COLO668 (cell line): ENCODE results near the gene UGT2B17.
"Not testable (repeated sequence)": the region's sequence is repeated elsewhere in the genome, so short reads cannot be mapped to it uniquely, and the experiment has no call there.

Experiments used
- DNase-seq: peaks from one replicate; lab custom pipeline; 2025; ENCODE audit not compliant: unreplicated experiment; lab: John Stamatoyannopoulos, UW

The UGT2B17 gene

GRCh38 chr4:68576272-68577125 is at the start of gene UGT2B17:
TSS of gene UGT2B17 (minus strand) at chr4:68576322. CDS start at chr4:68568484, 7,838 bp downstream.
- no peak for DNase-seq

GRCh38 chr4:68622731-68623130 is 46.6 kb upstream of the UGT2B17 start:
- not testable (repeated sequence) for DNase-seq

GRCh38 chr4:68617003-68617698 is 41.0 kb upstream of the UGT2B17 start:
- DNase-seq: no peak

DNA sequence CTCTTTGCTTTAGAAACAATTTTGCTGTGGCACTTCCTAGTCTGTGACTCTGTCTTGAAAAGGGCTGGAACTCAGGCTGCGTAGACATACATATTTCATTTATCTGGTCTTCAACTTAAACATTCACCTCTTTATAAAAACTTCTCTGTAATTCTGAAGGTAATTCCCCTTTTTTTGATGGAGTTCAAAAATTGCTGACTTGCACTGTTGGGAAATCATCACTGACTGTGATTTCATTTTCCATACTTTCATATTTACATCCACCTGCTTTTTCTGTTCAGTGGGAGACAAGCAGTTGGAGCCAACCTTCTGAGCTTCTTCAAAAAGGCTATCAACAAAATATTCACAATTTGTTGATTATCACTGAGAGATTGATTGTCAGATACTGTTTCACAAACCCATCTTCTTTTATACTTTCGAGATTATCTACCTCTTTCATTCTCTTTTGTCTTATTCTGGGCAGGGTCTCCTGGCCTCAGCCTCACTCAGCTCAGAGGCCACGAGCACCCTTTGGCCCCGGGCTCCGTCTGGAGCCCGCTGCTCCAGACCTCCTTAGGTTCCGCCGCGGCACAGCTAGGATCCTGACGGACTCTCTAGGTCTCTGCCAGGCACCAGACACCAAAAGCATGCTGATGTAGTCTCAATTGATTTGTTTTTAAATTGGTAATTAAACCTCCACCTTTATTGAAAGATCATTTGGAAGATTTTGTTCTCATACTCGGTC is 39.7 kb upstream of the UGT2B17 start:
- no peak for DNase-seq

DNA sequence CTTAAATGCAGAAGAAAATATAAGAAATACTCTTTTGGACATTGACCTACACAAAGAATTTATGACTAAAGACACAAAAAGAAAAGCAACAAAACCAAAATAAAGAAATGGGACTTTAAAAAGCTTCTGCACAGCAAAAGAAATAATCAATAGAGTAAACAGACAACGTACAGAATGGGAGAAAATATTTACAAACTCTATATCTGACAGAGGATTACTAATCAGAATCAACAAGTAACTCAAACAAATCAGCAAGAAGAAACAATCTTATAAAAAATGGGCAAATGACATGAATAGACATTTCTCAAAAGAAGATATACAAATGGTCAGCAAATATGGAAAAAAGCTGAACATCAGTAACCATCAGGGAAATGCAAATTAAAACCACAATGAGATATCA is 37.6 kb upstream of the UGT2B17 start:
- no peak for DNase-seq

- no peak for DNase-seq
Measured at GRCh38 chr4:68606240-68606639, 30.1 kb upstream of the UGT2B17 start.

- DNase-seq: no peak
Measured at GRCh38 chr4:68599150-68599549, 23.0 kb upstream of the UGT2B17 start.

- DNase-seq: no peak
Measured at GRCh38 chr4:68597482-68597881, 21.4 kb upstream of the UGT2B17 start.

GRCh38 chr4:68594678-68595077 is 18.6 kb upstream of the UGT2B17 start:
- DNase-seq: no peak

DNA sequence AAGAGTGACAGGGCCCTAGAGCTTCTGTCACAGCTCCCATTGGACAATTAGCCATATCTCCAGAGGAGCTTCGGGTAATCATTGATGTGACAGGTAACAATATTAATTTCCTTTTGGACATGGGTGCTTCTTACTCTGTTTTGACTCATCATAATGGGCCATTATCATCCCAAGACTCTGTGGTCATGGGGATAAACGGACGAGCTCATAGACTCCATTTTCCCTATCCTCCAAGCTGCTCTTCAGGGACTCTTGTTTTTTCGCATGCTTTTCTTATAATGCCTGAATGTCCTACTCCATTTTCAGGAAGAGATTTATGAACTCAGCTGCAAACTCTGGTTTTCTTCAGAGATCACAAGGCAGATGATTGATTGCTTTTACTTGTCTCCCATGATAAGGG is 17.0 kb upstream of the UGT2B17 start:
- DNase-seq: no peak

- DNase-seq: no peak
Measured at GRCh38 chr4:68592673-68593072, 16.6 kb upstream of the UGT2B17 start.

DNA sequence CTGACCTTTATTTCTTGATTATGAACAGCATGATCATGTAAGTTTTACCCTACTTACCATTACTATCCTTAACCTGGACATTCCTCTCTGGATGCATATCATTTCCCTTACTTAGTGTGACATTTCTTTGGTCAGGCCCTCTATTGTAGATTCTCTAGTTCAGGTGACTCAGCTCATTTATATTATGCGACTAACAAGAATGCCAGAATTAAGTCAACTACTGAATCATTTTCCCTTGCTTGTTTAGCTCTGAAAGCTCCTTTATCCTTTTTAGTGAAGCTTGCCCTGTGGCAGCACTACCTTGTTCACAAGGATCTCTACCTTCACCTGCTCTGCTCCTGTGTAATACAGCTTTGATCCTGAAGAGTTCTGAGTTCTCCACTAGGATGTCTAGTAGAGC is 15.1 kb upstream of the UGT2B17 start:
- DNase-seq: no peak

DNA sequence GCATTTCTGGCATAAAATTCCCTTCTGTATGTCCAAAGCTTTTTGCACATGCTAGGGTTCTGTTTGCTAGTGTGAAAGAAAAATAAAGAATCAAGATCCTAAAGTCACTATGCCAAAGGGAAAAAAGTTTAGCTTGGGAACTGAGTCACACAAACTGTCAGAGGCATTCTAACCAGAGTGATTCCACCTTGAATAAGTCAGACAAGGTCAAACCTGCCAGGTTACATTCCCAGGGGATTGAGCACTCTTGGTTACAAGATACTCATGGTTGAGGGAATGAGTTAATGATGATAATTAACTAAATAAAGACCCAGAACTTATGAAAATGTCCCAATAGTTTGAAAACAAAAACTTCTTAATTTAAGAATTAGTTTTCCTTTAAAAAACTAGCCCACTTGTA is 13.7 kb upstream of the UGT2B17 start:
- DNase-seq: no peak

DNA sequence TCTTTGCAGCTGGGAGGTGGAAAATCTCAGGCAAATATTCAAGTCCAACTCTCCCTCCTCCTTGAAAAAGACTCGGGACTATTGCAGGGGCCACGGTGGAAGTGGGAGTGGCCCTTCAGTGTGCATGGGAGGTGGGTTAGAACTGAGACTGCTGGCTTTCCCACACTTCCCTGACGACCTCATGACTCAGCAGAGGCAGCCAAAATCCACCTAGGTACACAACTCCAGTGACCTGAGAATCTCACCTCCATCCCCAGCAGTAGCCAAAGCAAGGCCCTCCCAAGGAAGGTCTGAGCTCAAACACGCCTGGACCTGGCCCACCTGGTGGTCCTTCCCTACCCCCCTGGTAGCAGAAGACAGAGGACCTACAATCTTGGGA is 6.2 kb upstream of the UGT2B17 start:
- no peak for DNase-seq

GRCh38 chr4:68581383-68582338 is 5.5 kb upstream of the UGT2B17 start:
- no peak for DNase-seq

- DNase-seq: no peak
Measured at GRCh38 chr4:68577590-68577989, 1.5 kb upstream of the UGT2B17 start.

DNA sequence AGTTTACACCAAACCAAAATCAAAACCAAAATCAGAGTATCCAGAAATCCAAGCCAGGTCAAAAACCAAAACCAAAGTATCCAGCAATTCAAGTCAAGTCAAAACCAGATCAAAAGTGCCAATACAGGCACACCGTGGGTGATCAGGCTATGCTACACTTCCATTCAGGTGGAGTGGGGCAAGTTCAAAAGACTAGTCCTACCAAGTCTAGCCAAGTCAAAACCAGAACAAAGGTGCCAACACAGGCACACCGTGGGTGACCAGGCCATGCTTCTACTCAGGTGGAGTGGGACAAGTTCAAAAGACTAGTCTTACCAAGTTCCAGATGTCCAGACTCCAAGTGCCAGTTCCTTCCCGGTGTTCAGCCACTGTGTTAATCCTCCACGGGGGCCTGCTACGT is 486 bp downstream of the UGT2B17 start:
- DNase-seq: not testable (repeated sequence)

DNA sequence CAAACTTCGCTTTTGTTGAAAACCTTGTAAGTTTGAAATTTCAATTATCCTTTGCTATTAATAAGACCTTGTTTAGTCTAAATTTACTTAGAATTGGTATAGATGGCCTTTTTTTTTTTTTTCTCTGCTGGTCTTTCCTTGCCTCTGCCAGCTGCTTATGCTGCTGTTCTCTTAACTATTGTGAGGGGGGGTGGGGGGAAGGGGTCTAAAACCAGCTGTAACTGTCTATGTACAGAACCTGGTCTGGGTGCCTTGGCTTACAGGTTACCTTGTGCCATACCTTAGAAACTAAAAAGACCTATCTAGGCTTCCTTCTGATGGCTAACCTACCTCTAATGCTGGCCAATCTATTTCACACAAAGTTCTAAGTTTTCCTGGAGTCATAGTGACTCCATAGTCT is 1.0 kb downstream of the UGT2B17 start:
- no peak for DNase-seq

- DNase-seq: no peak
Measured at GRCh38 chr4:68572653-68573170, 3.4 kb downstream of the UGT2B17 start.

GRCh38 chr4:68570122-68570507 is 6.0 kb downstream of the UGT2B17 start:
- no peak for DNase-seq
